Endothelial cell of umbilical vein (primary cell): ENCODE measurements around the gene ACTR8.

Source experiments
- FOS ChIP-seq: IDR thresholded peaks from 2 replicates; pipeline ENCODE4 v1.6.1; 2011; ENCODE audit warnings: mild to moderate bottlenecking, low read length, moderate library complexity, borderline replicate concordance; ENCODE audit not compliant: insufficient read depth
- POLR2A ChIP-seq: IDR thresholded peaks from 2 replicates; pipeline ENCODE4 v1.6.1; 2012; ENCODE audit warnings: low read depth, mild to moderate bottlenecking, control low read depth, low read length
- TF ChIP-seq, protein P1 (sequence below), 2 donors: IDR thresholded peaks; 1 replicate in 1 of 2; 2 replicates in 1 of 2; pipeline ENCODE4 v1.5.1; 2011; ENCODE audit warnings: low read length in 2 of 2, mild to moderate bottlenecking in 2 of 2, moderate library complexity in 2 of 2, control low read depth in 1 of 2, inconsistent platforms in 1 of 2, low read depth in 1 of 2; ENCODE audit not compliant: insufficient read depth in 1 of 2; ENCODE audit errors: extremely low read depth in 1 of 2

DNA sequence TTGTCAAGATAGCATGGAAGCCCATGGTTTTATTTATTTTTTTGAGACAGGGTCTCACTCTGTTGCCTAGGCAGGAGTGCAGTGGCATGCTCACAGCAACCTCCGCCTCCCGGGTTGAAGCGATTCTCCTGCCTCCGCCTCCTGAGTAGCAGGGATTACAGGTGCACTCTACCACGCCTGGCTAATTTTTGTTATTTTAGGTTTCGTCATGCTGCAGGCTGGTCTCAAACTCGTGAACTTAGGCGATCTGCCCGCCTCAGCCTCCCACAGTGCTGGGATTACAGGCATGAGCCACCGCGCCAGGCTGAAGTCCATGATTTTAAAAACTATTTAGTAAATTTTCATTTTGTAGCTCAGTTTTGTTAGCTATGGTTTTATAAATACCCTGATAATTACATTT lies 2.7 kb upstream of the ACTR8 start:
- TF ChIP-seq, protein P1, sequence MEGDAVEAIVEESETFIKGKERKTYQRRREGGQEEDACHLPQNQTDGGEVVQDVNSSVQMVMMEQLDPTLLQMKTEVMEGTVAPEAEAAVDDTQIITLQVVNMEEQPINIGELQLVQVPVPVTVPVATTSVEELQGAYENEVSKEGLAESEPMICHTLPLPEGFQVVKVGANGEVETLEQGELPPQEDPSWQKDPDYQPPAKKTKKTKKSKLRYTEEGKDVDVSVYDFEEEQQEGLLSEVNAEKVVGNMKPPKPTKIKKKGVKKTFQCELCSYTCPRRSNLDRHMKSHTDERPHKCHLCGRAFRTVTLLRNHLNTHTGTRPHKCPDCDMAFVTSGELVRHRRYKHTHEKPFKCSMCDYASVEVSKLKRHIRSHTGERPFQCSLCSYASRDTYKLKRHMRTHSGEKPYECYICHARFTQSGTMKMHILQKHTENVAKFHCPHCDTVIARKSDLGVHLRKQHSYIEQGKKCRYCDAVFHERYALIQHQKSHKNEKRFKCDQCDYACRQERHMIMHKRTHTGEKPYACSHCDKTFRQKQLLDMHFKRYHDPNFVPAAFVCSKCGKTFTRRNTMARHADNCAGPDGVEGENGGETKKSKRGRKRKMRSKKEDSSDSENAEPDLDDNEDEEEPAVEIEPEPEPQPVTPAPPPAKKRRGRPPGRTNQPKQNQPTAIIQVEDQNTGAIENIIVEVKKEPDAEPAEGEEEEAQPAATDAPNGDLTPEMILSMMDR (IDR thresholded peaks at IDR 0.05; ENCODE audit: extremely low read depth in 1 of 2, insufficient read depth in 1 of 2, low read depth in 1 of 2, low read length in 2 of 2) = no peak
- TF ChIP-seq FOS = no peak
- no peak for TF ChIP-seq POLR2A
